D721Med (cell line): ENCODE data around the gene ROBO1.

Source experiments
- DNase-seq: peaks from one replicate; pipeline ENCODE4 v3.0.0; 2011; ENCODE audit warnings: low spot score; ENCODE audit not compliant: insufficient read length
- FAIRE-seq: peaks from 2 replicates; lab custom pipeline; 2011; peaks lifted over from hg19 to GRCh38; lab: Jason Lieb, UNC
- CTCF ChIP-seq: IDR thresholded peaks from 2 replicates; pipeline ENCODE4 v1.5.1; 2012; ENCODE audit warnings: mild to moderate bottlenecking, control low read depth; ENCODE audit not compliant: insufficient read depth; ENCODE audit errors: missing control alignments

The ROBO1 gene

GRCh38 chr3:78665776-78666469 is 1101.9 kb downstream of the ROBO1 start:
- TF ChIP-seq CTCF: no peak
- FAIRE-seq (no peak), DNase-seq (no peak)

GRCh38 chr3:78665101-78665500 is 1102.7 kb downstream of the ROBO1 start:
- no peak for TF ChIP-seq CTCF
- FAIRE-seq (peak; percentile 32), DNase-seq (no peak)

GRCh38 chr3:78660957-78661356 is 1106.8 kb downstream of the ROBO1 start:
- FAIRE-seq: no peak
- TF ChIP-seq CTCF: no peak
- DNase-seq: no peak

GRCh38 chr3:78659386-78659987 is 1108.3 kb downstream of the ROBO1 start:
- DNase-seq (no peak), FAIRE-seq (no peak)
- peak; percentile 55 for TF ChIP-seq CTCF

GRCh38 chr3:78647726-78648125 is 1120.1 kb downstream of the ROBO1 start:
- FAIRE-seq: no peak
- TF ChIP-seq CTCF: no peak
- no peak for DNase-seq

- DNase-seq (no peak), FAIRE-seq (peak; percentile 98)
- TF ChIP-seq CTCF: peak; percentile 93
These were observed 1122.0 kb downstream of the ROBO1 start for GRCh38 chr3:78645628-78646310.
